Lung (tissue), 12 donors: Measurements from ENCODE around the gene AGBL2. TPM values are rescaled to one million over a fixed set of nuclear protein-coding genes. Genes with fewer than 3 reads are reported as not detected.

ENCODE experiments used
- ATAC-seq: fragments of 200-7000 bp; cut with Tn5 transposase; one replicate; pipeline ENCODE4 v1.9.1; 2020; ENCODE audit warnings: moderate number of reproducible peaks; ENCODE audit not compliant: insufficient read depth, low FRiP score
- DNase-seq, 3 donors: peaks; one replicate each; pipeline ENCODE4 v3.0.0-alpha.2; 2013 to 2017
- H3K27ac ChIP-seq, 2 donors: one replicate each; pipeline ENCODE4 v1.5.1; 2013; ENCODE audit warnings: mild to moderate bottlenecking in 2 of 2, moderate library complexity in 2 of 2, control low read depth in 1 of 2, inconsistent platforms in 1 of 2, low read depth in 1 of 2, low read length in 1 of 2
- H3K27me3 ChIP-seq, 3 donors: one replicate each; pipeline ENCODE4 v1.5.1; 2013; ENCODE audit warnings: low read length in 2 of 3; ENCODE audit not compliant: control insufficient read depth in 3 of 3, insufficient read depth in 3 of 3
- H3K36me3 ChIP-seq, 4 donors: one replicate each; pipeline ENCODE4 v1.5.1; 2013; ENCODE audit warnings: low read length in 4 of 4, mild to moderate bottlenecking in 1 of 4, moderate library complexity in 1 of 4; ENCODE audit not compliant: control insufficient read depth in 4 of 4, insufficient read depth in 4 of 4
- H3K4me1 ChIP-seq, 5 donors: one replicate each; pipeline ENCODE4 v1.5.1; 2013; ENCODE audit warnings: low read length in 5 of 5, mild to moderate bottlenecking in 2 of 5, moderate library complexity in 1 of 5; ENCODE audit not compliant: control insufficient read depth in 5 of 5, insufficient read depth in 5 of 5
- H3K4me3 ChIP-seq: one replicate; pipeline ENCODE4 v1.5.1; 2013; ENCODE audit warnings: mild to moderate bottlenecking, control low read depth, moderate library complexity
- H3K9ac ChIP-seq, 2 donors: one replicate each; pipeline ENCODE4 v1.5.1; 2013; ENCODE audit warnings: low read length in 2 of 2, control low read depth in 1 of 2; ENCODE audit not compliant: insufficient read depth in 1 of 2
- H3K9me3 ChIP-seq, 4 donors: one replicate each; pipeline ENCODE4 v1.5.1; 2013; ENCODE audit warnings: low read length in 3 of 4, mild to moderate bottlenecking in 1 of 4, moderate library complexity in 1 of 4; ENCODE audit not compliant: control insufficient read depth in 4 of 4, insufficient read depth in 3 of 4
- WGBS, 2 donors: extraction: QIAGEN DNeasy Blood & Tissue Kit; methylation state at CpG; one replicate each; pipeline ENCODE4 v1.1.7; 2013; 5-methylcytosine and 5-hydroxymethylcytosine counted together
- polyA plus RNA-seq, 2 donors: library from polyadenylated mRNA; stranded (reverse); fragments of 200-250 nt; gene quantifications; one replicate each; pipeline ENCODE4 v1.2.1, GENCODE V29; 2013
- total RNA-seq, 2 donors: library from RNA; depleted of rRNA in 1 of 2; stranded (reverse); fragments of >200 nt in 1 of 2; gene quantifications; one replicate each; pipeline ENCODE4 v1.2.1, GENCODE V29; 2014 to 2021
- TF ChIP-seq, protein P1 (sequence below): IDR thresholded peaks from 2 replicates; pipeline ENCODE4 v1.5.1; 2012; ENCODE audit warnings: mild to moderate bottlenecking; ENCODE audit errors: control extremely low read depth, extremely low read depth
- donor health status: control.
- donor health status: control.
- donor health status: Bipolar disorder and iron deficiency.
- donor health status: healthy.
- donor health status: DM: yes; HTN: yes; CAD: no.

AGBL2 gene
- total and polyA plus RNA-seq, 4 donors = 3.1 to 12.5 (median 7.1) TPM

DNA sequence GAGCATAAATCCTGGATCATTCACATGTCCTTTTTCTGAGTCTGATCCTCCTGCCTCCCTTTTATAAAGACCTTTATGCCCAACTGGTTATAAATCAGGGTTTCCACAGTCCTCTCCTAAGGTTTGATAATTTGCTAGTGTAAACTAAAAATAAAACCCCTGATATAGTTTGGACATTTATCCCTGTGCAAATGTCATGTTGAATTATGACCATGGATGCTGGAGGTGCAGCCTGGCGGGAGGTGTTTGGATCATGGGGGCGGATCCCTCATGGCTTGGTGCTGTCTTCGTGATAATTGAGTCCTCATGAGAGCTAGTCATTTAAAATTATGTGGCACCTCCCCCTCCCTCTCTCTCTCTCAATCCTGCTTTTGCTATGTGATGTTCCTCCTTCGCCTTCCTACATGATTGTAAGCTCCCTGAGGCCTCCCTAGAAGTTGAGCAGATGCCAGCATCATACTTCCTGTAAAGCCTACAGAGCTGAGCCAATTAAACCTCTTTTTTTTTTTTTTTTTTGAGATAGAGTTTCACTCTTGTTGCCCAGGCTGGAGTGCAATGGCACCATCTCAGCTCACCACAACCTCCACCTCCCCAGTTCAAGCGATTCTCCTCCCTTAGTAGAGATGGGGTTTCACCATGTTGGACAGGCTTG is 63.2 kb downstream of the AGBL2 start:
- no peak overlapping the region for H3K9ac ChIP-seq
- TF ChIP-seq, protein P1, sequence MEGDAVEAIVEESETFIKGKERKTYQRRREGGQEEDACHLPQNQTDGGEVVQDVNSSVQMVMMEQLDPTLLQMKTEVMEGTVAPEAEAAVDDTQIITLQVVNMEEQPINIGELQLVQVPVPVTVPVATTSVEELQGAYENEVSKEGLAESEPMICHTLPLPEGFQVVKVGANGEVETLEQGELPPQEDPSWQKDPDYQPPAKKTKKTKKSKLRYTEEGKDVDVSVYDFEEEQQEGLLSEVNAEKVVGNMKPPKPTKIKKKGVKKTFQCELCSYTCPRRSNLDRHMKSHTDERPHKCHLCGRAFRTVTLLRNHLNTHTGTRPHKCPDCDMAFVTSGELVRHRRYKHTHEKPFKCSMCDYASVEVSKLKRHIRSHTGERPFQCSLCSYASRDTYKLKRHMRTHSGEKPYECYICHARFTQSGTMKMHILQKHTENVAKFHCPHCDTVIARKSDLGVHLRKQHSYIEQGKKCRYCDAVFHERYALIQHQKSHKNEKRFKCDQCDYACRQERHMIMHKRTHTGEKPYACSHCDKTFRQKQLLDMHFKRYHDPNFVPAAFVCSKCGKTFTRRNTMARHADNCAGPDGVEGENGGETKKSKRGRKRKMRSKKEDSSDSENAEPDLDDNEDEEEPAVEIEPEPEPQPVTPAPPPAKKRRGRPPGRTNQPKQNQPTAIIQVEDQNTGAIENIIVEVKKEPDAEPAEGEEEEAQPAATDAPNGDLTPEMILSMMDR = no peak
- H3K9me3 ChIP-seq = peaks cover 0 to 3% (median under 1%) of the 10 kb centered on the region in 4 donors
- DNase-seq (no peak), ATAC-seq (no peak)
- 97 to 100% methylated on average over 5 of the region's 5 CpGs for WGBS, 2 donors
- H3K27me3 ChIP-seq = no peaks in the 10 kb centered on the region
- H3K4me3 ChIP-seq = no peak overlapping the region
- H3K36me3 ChIP-seq = no peaks in the 10 kb centered on the region
- H3K27ac ChIP-seq = no peak overlapping the region
- no peaks in the 10 kb centered on the region for H3K4me1 ChIP-seq

DNA sequence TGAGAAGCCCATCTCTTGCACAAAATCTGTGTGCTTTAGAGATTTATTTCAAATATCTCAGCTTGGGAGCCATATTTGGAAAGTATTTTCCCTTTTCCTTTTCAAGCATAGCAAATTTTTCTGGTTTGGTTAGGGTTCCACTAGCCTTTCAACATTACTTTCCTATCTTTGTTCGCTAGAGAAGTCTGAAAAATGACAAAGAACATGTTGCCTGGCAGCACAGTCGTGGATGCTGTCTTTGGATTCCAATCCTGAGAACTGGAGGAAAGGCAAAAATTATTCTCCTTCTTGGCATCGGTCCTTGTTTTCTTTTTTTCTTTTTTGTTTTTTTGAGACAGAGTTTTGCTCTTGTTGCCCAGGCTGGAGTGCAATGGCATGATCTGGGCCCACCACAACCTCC is 65.9 kb downstream of the AGBL2 start:
- Histone ChIP-seq H3K36me3 (no peaks in the 10 kb centered on the region), H3K27ac (no peak overlapping the region), H3K4me1 (no peaks in the 10 kb centered on the region), H3K27me3 (no peaks in the 10 kb centered on the region), H3K4me3 (no peak overlapping the region), H3K9ac (no peak overlapping the region), H3K9me3 (peaks cover 0 to 3% (median under 1%) of the 10 kb centered on the region in 4 donors)
- TF ChIP-seq, protein P1 = no peak
- WGBS, 2 donors = 66 to 92% methylated on average over 3 of the region's 3 CpGs
- DNase-seq (no peak), ATAC-seq (no peak)

DNA sequence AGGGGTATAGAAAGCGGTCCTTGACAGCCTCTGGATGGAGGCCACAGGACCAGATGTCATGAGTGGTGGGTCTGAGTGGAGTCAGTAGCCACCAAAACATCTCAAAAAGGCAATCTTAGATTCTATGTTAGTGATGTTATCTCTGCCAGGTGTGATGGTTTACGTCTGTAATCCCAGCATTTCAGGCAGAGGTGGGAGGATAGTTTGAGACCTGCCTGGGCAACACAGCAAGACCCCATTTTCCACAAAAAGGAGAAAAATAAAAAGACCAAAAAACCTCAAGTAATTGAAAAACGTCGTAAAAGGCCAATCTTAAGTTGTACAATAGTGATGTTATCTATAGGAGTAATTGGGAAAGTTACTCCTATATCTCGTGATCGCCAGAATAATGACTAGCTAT is 69.2 kb downstream of the AGBL2 start:
- TF ChIP-seq, protein P1 = no peak
- no peak overlapping the region for H3K4me3 ChIP-seq
- H3K4me1 ChIP-seq = peaks cover 0 to 7% (median 5%) of the 10 kb centered on the region in 5 donors
- no peaks in the 10 kb centered on the region for H3K36me3 ChIP-seq
- ATAC-seq (no peak), DNase-seq (no peak)
- WGBS, 2 donors = 89 to 92% methylated on average over 6 of the region's 6 CpGs
- H3K9ac ChIP-seq = no peak overlapping the region
- no peaks in the 10 kb centered on the region for H3K9me3 ChIP-seq
- H3K27ac ChIP-seq = no peak overlapping the region
- no peaks in the 10 kb centered on the region for H3K27me3 ChIP-seq

DNA sequence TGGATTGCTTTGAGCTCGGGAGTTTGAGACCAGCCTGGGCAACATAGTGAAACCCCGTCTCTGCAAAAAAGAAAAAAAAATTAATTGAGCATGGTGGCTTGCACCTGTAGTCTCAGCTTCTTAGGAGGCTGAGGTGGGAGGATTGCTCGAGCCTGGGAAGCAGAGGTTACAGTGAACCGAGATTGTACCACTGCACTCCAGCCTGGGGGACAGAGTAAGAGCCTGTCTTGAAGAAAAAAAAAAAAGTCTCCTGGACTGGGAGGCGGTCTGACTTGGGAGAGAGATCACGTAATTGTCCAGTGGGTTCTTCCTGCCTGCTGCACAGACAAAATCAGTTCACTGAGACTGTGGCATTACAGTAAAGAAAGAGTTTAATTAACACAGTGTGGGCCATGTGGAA is 69.7 kb downstream of the AGBL2 start:
- no peak overlapping the region for H3K27ac ChIP-seq
- ATAC-seq = no peak
- no peaks in the 10 kb centered on the region for H3K9me3 ChIP-seq
- no peaks in the 10 kb centered on the region for H3K27me3 ChIP-seq
- peaks cover 0 to 11% (median 5%) of the 10 kb centered on the region in 5 donors for H3K4me1 ChIP-seq
- no peaks in the 10 kb centered on the region for H3K36me3 ChIP-seq
- TF ChIP-seq, protein P1 = no peak
- no peak overlapping the region for H3K4me3 ChIP-seq
- no peak overlapping the region for H3K9ac ChIP-seq
- WGBS, 2 donors = 83 to 85% methylated on average over 6 of the region's 6 CpGs
- DNase-seq = no peak
